Measurements from ENCODE around the gene CHSY1. TPM values are rescaled to one million over a fixed set of nuclear protein-coding genes. Genes with fewer than 3 reads are reported as not detected.

CHSY1 gene
- total RNA-seq, 2 experiments from 2014 or later = 5.8 to 6.7 TPM

DNA sequence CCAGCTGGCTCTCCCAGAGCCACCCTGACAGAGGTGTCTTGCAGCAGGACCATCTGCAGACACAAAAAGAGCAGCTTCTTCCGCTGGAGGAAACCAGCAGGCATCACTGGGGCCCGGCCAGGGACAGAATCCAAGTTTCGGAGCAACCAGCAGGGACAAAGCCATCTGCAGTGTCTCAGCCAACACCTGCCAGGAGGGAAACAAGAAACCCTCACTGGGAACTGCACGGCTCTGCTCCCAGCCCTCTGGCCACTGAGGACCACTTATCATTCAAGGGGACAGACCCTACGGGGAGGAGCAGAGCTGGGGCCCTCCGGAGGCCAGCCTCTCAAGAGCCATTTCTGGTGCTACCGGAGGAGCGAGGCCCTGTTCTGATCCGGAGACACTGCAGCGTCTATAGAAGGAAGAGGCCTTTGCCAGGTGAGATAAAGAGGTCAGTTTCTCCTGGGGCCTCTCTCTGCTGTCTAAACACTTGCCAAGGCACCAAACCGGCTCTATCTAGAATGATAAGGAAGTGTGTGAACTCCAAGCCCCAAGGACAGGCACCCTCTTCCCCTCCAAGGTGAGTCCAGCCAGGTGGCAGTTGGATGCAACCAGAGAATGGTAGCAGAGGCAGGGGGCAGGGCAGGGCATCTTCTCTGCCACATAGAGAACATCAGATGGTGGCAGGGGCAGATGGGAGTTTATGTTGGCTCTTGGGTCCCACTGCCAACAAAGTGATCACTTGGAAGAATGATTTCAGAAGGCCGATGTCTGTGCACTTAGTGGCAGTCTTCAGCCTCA, 89.0 kb downstream of the CHSY1 start:
- no peak overlapping the region for H3K4me3 Mint-ChIP-seq
- no peak for ATAC-seq (ENCODE audit: poor library complexity)
- peaks cover 6% of the 10 kb centered on the region for H3K9me3 Mint-ChIP-seq
- H3K27me3 Mint-ChIP-seq = no peaks in the 10 kb centered on the region
- intact Hi-C loops (cut with DNase I, micrococcal nuclease) = no loop called here
- DNase-seq = no peak
- H3K36me3 ChIP-seq (ENCODE audit: insufficient read depth, low read length) = no peaks in the 10 kb centered on the region
- no peak overlapping the region for H3K27ac Mint-ChIP-seq
- H3K9me3 ChIP-seq (ENCODE audit: control insufficient read depth in 1 of 2, insufficient read depth in 1 of 2, low read length in 2 of 2) = peaks cover 30 to 33% of the 10 kb centered on the region in 2 experiments
- H3K27me3 ChIP-seq (ENCODE audit: control insufficient read depth in 1 of 2, insufficient read depth in 2 of 2, low read length in 2 of 2) = no peaks in the 10 kb centered on the region
- peaks cover 5% of the 10 kb centered on the region for H3K4me1 ChIP-seq (ENCODE audit: insufficient read depth, low read length)
- POLR2A ChIA-PET = no interaction called here
- peaks cover 8% of the 10 kb centered on the region for H3K4me1 Mint-ChIP-seq (ENCODE audit: low read depth)
- CTCF ChIA-PET = no interaction called here
- H3K36me3 Mint-ChIP-seq (ENCODE audit: low read depth) = peaks cover 9% of the 10 kb centered on the region
- TF ChIP-seq, protein P1, sequence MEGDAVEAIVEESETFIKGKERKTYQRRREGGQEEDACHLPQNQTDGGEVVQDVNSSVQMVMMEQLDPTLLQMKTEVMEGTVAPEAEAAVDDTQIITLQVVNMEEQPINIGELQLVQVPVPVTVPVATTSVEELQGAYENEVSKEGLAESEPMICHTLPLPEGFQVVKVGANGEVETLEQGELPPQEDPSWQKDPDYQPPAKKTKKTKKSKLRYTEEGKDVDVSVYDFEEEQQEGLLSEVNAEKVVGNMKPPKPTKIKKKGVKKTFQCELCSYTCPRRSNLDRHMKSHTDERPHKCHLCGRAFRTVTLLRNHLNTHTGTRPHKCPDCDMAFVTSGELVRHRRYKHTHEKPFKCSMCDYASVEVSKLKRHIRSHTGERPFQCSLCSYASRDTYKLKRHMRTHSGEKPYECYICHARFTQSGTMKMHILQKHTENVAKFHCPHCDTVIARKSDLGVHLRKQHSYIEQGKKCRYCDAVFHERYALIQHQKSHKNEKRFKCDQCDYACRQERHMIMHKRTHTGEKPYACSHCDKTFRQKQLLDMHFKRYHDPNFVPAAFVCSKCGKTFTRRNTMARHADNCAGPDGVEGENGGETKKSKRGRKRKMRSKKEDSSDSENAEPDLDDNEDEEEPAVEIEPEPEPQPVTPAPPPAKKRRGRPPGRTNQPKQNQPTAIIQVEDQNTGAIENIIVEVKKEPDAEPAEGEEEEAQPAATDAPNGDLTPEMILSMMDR (IDR thresholded peaks at IDR 0.05) = no peak
- H3K4me3 ChIP-seq (ENCODE audit: low read length) = no peak overlapping the region
- H3K27ac ChIP-seq (ENCODE audit: low read depth in 1 of 2, low read length in 2 of 2) = no peak overlapping the region

DNA sequence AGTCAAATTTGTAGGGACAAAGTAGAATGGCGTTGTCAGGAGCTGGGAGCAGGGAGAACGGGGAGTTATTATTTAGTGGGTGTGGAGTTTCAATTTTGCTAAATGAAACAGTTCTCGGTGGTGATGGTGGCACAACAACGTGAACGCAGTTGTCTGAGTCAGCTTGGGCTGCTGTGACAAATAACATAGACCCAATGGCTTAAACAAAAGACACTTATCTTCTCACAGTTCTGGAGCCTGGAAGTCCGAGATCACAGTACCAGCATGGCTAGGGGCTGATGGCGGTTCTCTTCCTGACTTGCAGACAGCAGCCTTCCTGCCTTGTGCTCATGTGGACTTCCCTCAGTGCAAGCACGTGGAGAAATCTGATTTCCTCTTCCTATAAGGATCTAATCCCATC, 90.2 kb downstream of the CHSY1 start:
- no peak for ATAC-seq (ENCODE audit: poor library complexity)
- Histone ChIP-seq H3K9me3 (ENCODE audit: control insufficient read depth in 1 of 2, insufficient read depth in 1 of 2, low read length in 2 of 2) (peaks cover 25 to 29% of the 10 kb centered on the region in 2 experiments), H3K4me3 (ENCODE audit: low read length) (no peak overlapping the region), H3K36me3 (ENCODE audit: insufficient read depth, low read length) (no peaks in the 10 kb centered on the region), H3K27ac (ENCODE audit: low read depth in 1 of 2, low read length in 2 of 2) (no peak overlapping the region), H3K4me1 (ENCODE audit: insufficient read depth, low read length) (no peaks in the 10 kb centered on the region), H3K27me3 (ENCODE audit: control insufficient read depth in 1 of 2, insufficient read depth in 2 of 2, low read length in 2 of 2) (no peaks in the 10 kb centered on the region)
- no peak overlapping the region for H3K4me3 Mint-ChIP-seq
- no peaks in the 10 kb centered on the region for H3K4me1 Mint-ChIP-seq (ENCODE audit: low read depth)
- intact Hi-C loops (cut with DNase I, micrococcal nuclease) = no loop called here
- no peaks in the 10 kb centered on the region for H3K27me3 Mint-ChIP-seq
- DNase-seq = no peak
- H3K36me3 Mint-ChIP-seq (ENCODE audit: low read depth) = peaks cover 1% of the 10 kb centered on the region
- ChIA-PET CTCF (no interaction called here), POLR2A (interaction anchor here (1.0 kb wide), 1 partner anchor 11 kb away, joined by 3 read pairs; no protein-coding TSS in a partner anchor)
- TF ChIP-seq, protein P1 (IDR thresholded peaks at IDR 0.05) = no peak
- H3K27ac Mint-ChIP-seq = no peak overlapping the region
- H3K9me3 Mint-ChIP-seq = peaks cover 6% of the 10 kb centered on the region

DNA sequence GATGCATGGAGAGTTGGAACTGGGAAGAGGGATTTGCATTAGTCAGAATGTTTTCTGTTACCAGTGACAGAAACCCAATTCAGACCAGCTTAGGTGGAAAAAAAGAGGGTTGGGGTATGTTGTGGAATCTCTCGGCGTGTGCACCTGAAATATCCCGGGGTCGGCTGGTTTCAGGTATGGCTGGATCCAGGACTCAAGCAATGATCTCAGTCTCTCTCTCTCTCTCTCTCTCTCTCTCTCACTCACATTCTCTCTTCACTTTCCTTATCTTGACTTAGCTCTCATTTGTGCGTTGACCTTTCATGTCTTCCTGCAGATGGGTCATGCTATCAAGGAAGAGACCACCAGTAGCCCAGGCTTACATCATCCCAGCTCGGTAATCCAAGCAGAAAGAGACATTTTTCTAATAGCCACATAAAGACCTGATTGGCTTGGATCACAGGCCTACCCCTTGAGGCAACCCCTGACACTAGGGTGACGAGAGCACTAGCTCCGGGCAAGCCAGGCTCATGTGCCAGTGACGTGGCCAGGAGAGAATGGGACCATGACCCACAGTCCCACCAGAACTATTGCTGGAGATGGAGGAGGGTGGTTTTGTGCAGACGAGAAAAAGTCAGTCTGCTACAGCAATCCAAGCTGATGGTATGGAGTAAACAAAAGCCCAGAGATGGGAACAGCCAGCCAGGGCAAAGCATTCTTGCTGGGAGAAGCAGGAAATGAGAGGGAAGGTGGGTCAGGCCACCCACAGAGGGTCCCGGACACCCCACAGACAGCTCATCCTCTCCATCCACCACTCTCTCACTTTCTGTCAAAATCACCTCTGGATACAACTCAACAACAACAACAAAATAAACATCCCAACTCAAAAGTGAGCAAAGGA, 91.7 kb downstream of the CHSY1 start:
- peaks cover 11 to 24% of the 10 kb centered on the region in 2 experiments for H3K9me3 ChIP-seq (ENCODE audit: control insufficient read depth in 1 of 2, insufficient read depth in 1 of 2, low read length in 2 of 2)
- H3K4me1 ChIP-seq (ENCODE audit: insufficient read depth, low read length) = no peaks in the 10 kb centered on the region
- H3K27me3 ChIP-seq (ENCODE audit: control insufficient read depth in 1 of 2, insufficient read depth in 2 of 2, low read length in 2 of 2) = no peaks in the 10 kb centered on the region
- Mint-ChIP-seq H3K27me3 (no peaks in the 10 kb centered on the region), H3K27ac (no peak overlapping the region), H3K4me1 (ENCODE audit: low read depth) (no peaks in the 10 kb centered on the region), H3K36me3 (ENCODE audit: low read depth) (no peaks in the 10 kb centered on the region), H3K9me3 (no peaks in the 10 kb centered on the region), H3K4me3 (no peak overlapping the region)
- intact Hi-C loops (cut with DNase I, micrococcal nuclease) = no loop called here
- no peak overlapping the region for H3K4me3 ChIP-seq (ENCODE audit: low read length)
- DNase-seq (no peak), ATAC-seq (ENCODE audit: poor library complexity) (no peak)
- ChIA-PET POLR2A (no interaction called here), CTCF (no interaction called here)
- TF ChIP-seq, protein P1 (IDR thresholded peaks at IDR 0.05) = no peak
- H3K36me3 ChIP-seq (ENCODE audit: insufficient read depth, low read length) = no peaks in the 10 kb centered on the region
- no peak overlapping the region for H3K27ac ChIP-seq (ENCODE audit: low read depth in 1 of 2, low read length in 2 of 2)
